HG03575 (cell line): ENCODE measurements around the gene UNC13D.
A peak's percentile ranks its signal among the peaks of the same experiment; 100 is the strongest.
"Not testable (repeated sequence)": the region's sequence is repeated elsewhere in the genome, so short reads cannot be mapped to it uniquely, and the experiment has no call there.

ENCODE experiments used
- ATAC-seq: cut with Tn5 transposase; IDR thresholded peaks from one replicate; pipeline ENCODE4 v1.9.1; 2021; ENCODE audit not compliant: unreplicated experiment, insufficient number of reproducible peaks, low FRiP score; ENCODE audit errors: extremely low read depth

Gene UNC13D

DNA sequence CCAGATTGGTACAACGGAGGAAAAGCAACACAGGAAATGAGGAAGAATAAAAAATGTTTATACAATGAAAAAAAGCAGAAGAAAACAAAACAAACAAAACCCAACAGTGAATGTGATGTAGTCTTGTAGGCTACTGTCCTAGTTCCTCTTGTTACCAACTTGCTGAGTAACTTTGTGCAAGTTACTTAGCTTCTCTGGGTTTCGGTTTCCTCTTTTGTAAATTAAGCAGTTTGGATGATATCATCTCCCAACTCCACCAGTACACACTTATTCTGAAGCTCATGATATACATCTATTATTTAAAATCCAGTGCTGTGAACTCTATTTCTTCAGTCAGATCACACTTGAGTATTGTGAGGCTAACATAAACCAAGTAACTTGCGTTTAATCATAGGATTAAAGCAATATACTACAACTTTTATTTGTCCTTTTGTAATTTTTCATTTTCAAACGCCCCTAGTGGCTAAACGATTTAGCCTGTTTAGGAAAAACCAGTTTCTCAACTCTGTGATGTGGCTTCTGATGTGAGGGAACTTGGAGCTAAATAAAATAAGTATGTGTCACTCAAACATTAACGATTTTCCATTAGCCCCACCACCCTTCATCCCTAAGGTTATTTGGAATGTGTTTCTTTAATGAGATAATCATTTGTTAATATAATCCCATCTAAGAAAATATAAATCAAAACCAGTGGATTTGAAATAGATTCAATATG is 61.0 kb downstream of the UNC13D start:
- ATAC-seq = no peak

DNA sequence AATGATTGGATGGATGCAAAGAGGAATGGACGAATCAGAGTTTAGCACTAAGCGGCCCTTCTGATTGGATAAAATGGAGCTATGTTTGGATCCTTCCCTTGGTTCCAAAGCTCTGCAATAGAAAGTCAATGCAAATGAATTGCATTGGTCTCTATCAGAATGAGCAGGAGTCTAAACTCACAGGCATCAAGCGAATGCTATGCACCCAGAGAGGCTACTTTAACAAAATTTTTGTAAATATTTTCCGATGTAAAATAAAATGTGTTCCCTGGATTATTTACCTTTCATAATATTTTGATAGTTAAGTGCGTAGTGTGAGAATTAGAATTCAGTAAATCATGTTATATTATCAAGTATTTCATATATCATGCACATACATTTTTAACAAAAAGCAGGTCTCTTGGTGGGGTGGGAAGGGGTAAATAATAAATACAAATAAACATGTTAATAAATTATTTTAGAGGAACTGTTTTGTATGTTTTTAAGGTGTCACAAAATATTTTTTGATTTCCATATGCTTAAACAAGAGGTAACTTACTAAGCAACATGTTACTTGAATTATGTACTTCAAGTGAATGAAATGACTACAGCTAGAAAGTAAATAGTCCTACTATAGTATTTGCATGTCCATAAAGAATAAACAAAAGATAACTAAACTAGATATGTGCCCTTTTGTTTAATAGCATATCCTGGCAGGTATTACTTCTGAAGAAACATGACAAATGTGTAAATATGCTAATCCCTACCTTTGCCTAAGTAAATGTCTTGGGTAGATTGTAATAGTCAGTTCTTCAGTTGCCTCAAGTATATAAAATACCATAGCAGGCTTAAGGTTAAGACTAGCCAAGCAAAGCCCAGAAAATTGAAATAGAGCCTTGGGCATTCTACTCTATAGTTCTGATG is 64.0 kb downstream of the UNC13D start:
- ATAC-seq = no peak

DNA sequence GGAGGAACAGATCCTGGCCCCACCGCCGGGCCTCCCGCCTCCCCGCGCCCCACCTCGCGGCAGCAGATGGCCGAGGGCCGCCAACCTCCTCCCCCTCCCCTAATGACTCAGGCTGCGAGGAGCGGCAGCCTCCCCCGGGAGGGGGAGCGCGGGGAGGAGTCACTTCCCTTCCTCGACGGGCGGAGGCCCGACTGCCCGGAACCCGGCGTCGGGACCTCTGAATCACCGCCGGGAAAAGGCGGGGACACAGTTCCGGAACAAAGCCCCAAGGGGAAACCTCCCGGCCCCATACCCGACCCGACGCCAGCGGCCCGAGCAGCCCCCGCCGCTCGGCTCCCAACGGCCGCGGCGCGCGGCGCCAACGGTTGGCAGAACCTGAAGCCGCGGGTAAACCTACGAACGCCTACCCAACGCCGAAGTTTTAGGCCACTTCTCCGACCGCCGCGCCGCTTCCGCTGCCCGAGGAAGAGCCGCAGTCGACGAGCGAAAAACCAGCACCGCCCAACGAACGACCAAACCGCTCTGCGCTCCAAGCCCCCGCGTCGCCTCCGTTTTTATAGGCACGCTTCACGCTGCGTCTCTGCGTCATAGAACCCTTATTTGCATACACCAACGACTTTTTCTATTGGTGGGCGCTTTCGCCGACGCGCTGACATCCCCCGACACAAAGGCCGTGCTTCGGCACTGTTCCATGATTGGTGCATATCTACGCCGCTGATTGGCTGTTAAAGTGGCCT is 64.8 kb downstream of the UNC13D start:
- ATAC-seq = peak; percentile 47

DNA sequence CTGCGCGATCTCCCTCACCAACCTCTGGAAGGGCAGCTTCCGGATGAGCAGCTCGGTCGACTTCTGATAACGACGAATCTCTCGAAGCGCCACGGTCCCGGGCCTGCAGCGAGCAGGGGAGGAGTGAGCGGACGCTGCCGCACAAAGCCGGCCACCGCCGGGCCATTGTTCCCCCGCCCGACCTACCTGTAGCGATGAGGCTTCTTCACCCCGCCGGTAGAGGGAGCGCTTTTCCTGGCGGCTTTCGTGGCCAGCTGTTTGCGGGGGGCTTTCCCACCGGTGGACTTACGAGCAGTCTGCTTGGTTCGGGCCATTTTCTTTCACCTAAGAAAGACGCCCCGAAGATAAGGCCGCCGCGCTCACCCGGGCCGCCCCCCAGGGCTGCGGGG is 65.3 kb downstream of the UNC13D start:
- ATAC-seq = no peak

DNA sequence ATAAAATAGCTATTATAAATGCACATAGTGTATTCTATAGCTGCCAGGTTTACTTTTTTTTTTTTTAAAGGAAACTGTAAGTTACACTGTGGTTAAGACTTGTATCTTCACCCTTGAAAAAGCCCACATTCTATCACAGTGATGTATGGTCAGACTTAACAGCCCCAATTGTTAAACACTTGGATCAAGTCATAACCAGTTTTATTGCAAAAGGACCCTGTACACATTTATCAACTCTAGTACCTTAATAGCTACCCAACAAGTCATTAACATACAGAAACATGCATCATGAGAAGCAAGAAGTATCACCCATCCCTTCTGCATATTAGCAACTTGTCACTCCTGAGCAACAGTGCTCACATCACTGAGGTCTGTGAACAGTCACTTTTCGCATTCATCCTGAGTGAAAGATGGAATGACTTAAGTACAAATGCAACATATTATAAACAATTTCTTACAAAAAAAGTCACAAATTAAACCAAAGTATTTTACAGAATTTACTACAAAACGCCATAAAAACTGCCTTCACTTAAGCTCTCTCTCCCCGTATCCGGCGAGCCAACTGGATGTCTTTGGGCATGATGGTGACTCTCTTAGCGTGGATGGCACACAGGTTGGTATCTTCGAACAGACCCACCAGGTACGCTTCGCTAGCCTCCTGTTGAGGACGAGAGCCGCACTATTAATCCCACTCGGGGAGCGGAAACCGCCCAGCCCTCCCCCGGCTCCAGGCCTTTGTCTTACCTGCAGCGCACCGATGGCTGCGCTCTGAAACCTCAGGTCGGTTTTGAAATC is 65.9 kb downstream of the UNC13D start:
- not testable (repeated sequence) for ATAC-seq

DNA sequence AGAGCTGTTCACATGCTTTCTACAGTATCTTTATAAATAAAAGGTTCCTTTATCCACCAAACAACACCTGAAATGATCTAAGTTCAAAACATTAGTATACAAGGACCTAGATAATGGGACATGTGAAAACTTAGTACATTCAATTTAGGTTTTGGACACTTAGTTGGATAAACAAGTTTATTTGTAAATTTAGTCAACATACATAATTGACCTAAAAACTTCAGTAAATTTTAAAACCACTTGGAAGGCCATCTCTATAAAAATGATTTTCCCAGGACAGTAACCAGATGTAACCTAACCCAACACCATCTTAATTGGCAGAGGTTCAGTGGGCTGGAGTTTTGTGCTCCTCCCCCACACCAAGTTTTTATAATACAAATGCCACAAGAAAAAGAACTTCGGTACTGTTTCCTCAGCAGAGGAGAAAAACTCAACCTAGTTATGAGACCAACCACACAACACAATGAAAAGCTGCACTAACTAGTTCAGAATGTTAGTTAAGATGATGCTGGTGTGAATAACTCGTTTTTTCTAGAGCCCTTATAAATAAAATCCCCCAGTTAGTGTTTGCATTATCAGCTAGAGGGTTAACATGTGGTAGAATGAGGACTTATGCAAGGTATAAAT is 66.8 kb downstream of the UNC13D start:
- ATAC-seq = no peak
